ENCODE data around the gene ACOT12.
A peak's percentile ranks its signal among the peaks of the same experiment; 100 is the strongest.

DNA sequence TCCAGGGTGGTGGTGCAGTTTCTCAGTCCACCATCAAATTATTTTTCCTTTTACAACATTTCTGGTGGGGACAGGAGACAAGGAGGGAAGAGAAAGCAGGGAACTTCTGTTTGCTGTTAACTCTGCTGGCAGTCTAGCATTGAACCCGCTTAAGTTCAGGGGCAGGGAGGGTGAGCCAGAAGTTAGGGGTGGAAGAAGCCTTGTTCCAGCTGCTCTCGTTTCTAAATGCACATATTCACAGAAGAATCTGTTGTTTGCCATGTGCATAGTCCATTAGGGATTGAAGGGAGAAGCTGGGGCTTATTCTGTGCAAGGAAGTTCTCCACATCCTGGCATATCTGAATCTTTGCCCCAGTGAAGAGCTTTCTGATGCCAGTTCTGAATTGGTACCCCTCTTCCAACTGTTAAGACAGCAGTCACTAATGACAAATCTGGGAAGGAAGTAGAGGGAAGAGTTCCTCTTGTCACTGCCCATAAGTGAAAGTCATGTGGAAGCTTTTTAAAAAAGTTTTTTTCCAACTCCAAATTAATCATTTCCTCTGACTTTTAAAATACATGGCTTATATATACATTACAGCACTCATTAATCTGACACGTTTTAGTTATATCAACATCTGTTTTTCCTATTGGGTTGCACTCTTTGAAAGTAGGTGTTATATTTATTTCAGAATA, 32.6 kb upstream of the ACOT12 start:
- TF ChIP-seq, protein P1, sequence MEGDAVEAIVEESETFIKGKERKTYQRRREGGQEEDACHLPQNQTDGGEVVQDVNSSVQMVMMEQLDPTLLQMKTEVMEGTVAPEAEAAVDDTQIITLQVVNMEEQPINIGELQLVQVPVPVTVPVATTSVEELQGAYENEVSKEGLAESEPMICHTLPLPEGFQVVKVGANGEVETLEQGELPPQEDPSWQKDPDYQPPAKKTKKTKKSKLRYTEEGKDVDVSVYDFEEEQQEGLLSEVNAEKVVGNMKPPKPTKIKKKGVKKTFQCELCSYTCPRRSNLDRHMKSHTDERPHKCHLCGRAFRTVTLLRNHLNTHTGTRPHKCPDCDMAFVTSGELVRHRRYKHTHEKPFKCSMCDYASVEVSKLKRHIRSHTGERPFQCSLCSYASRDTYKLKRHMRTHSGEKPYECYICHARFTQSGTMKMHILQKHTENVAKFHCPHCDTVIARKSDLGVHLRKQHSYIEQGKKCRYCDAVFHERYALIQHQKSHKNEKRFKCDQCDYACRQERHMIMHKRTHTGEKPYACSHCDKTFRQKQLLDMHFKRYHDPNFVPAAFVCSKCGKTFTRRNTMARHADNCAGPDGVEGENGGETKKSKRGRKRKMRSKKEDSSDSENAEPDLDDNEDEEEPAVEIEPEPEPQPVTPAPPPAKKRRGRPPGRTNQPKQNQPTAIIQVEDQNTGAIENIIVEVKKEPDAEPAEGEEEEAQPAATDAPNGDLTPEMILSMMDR (IDR thresholded peaks at IDR 0.05; ENCODE audit: extremely low read depth in 1 of 2, insufficient read depth in 1 of 2, low read depth in 1 of 2, low read length in 2 of 2): no peak
- TF ChIP-seq MYC (IDR thresholded peaks at IDR 0.05; ENCODE audit: low read depth, low read length) (no peak), GATA2 (IDR thresholded peaks at IDR 0.05; ENCODE audit: insufficient read depth, insufficient read length, low read depth, low read length) (peak; percentile 12)
